IMR-90 (cell line): Measurements from ENCODE around the gene ITGB5. TPM values are rescaled to one million over a fixed set of nuclear protein-coding genes. Genes with fewer than 3 reads are reported as not detected.
A peak's percentile ranks its signal among the peaks of the same experiment; 100 is the strongest.

ENCODE experiments used
- ATAC-seq: fragments of 200-7000 bp; cut with Tn5 transposase; 2 replicates; pipeline ENCODE4 v1.9.1; 2020; ENCODE audit warnings: low read depth, mild to moderate bottlenecking, moderate library complexity
- BruUV-seq: library from RNA; stranded (reverse); fragments of 400-500 nt; replicated peaks from 2 replicates; lab custom pipeline; 2021; lab: Mats Ljungman, UMichigan
- CTCF ChIA-PET: fragments of 300-600 bp; formaldehyde crosslinking; extraction: SDS; loops from one replicate; lab custom pipeline; 2021; ENCODE audit warnings: antibody characterized with exemption; lab: Yijun Ruan, JAX
- POLR2A ChIA-PET: fragments of 300-600 bp; sonication (Branson Sonifier 250); formaldehyde crosslinking; loops from one replicate; lab custom pipeline; 2022; ENCODE audit warnings: antibody characterized with exemption; ENCODE audit not compliant: unreplicated experiment; lab: Charles Lee
- DNase-seq: peaks from one replicate; pipeline ENCODE4 v3.0.0; 2013
- H2AFZ ChIP-seq: replicated peaks from 2 replicates; pipeline ENCODE3; 2013; ENCODE audit warnings: low read length, mild to moderate bottlenecking; ENCODE audit not compliant: poor library complexity
- H2AK5ac ChIP-seq: 2 replicates; pipeline ENCODE4 v1.6.1; 2013; ENCODE audit warnings: low read depth, low read length, inconsistent platforms
- H2AK9ac ChIP-seq: replicated peaks from 2 replicates; pipeline ENCODE3; 2013; ENCODE audit warnings: mild to moderate bottlenecking, low read depth, low read length, moderate library complexity; ENCODE audit not compliant: poor library complexity
- H2BK120ac ChIP-seq: 2 replicates; pipeline ENCODE4 v1.6.1; 2013; ENCODE audit warnings: low read depth, low read length, inconsistent platforms
- H2BK15ac ChIP-seq: 3 replicates; pipeline ENCODE4 v1.6.1; 2013; ENCODE audit warnings: low read depth, low read length, inconsistent platforms
- H2BK20ac ChIP-seq: 2 replicates; pipeline ENCODE4 v1.6.1; 2013; ENCODE audit warnings: low read depth, mild to moderate bottlenecking, inconsistent platforms, low read length, moderate library complexity
- H2BK5ac ChIP-seq: 2 replicates; pipeline ENCODE4 v1.6.1; 2013; ENCODE audit warnings: mild to moderate bottlenecking, low read depth, low read length, inconsistent platforms; ENCODE audit not compliant: poor library complexity, severe bottlenecking
- H3K14ac ChIP-seq: replicated peaks from 2 replicates; pipeline ENCODE4 v1.6.1; 2013; ENCODE audit warnings: low read depth, low read length, inconsistent platforms
- H3K18ac ChIP-seq: 2 replicates; pipeline ENCODE4 v1.6.1; 2013; ENCODE audit warnings: low read depth, low read length, control low read depth
- H3K23ac ChIP-seq: 2 replicates; pipeline ENCODE4 v1.6.1; 2013; ENCODE audit warnings: low read depth, low read length, inconsistent platforms
- H3K27ac ChIP-seq: 2 replicates; pipeline ENCODE4 v1.5.1; 2013; ENCODE audit warnings: mild to moderate bottlenecking, control low read depth, low read length; ENCODE audit not compliant: insufficient read depth
- H3K27me3 ChIP-seq: 2 replicates; pipeline ENCODE4 v1.6.1; 2013; ENCODE audit warnings: low read length; ENCODE audit not compliant: control insufficient read depth, insufficient read depth
- H3K36me3 ChIP-seq: 2 replicates; pipeline ENCODE4 v1.6.1; 2013; ENCODE audit warnings: low read length, mixed read lengths; ENCODE audit not compliant: control insufficient read depth, insufficient read depth
- H3K4ac ChIP-seq: 2 replicates; pipeline ENCODE4 v1.6.1; 2013; ENCODE audit warnings: low read depth, low read length, inconsistent platforms
- H3K4me1 ChIP-seq: 2 replicates; pipeline ENCODE4 v1.6.1; 2013; ENCODE audit warnings: low read length, mixed read lengths; ENCODE audit not compliant: control insufficient read depth, insufficient read depth
- H3K4me2 ChIP-seq: 2 replicates; pipeline ENCODE4 v1.6.1; 2013; ENCODE audit warnings: low read depth, mild to moderate bottlenecking, control low read depth, low read length, moderate library complexity
- H3K4me3 ChIP-seq: 2 replicates; pipeline ENCODE4 v1.5.1; 2013; ENCODE audit warnings: low read depth, mild to moderate bottlenecking, control low read depth, low read length, moderate library complexity; ENCODE audit not compliant: insufficient read depth
- H3K56ac ChIP-seq: 2 replicates; pipeline ENCODE4 v1.6.1; 2013; ENCODE audit warnings: low read length, inconsistent platforms; ENCODE audit not compliant: insufficient read depth; ENCODE audit errors: extremely low read depth
- H3K79me1 ChIP-seq, 2 experiments: 2 replicates each; pipeline ENCODE4 v1.6.1; 2013; ENCODE audit warnings: low read length in 2 of 2, inconsistent platforms in 1 of 2, low read depth in 1 of 2
- H3K9ac ChIP-seq: 2 replicates; pipeline ENCODE4 v1.6.1; 2013; ENCODE audit warnings: low read depth, low read length, control low read depth
- H3K9me1 ChIP-seq: 2 replicates; pipeline ENCODE4 v1.6.1; 2013; ENCODE audit warnings: low read length, inconsistent platforms; ENCODE audit not compliant: insufficient read depth
- H3K9me3 ChIP-seq: 2 replicates; pipeline ENCODE4 v1.6.1; 2013; ENCODE audit warnings: low read length; ENCODE audit not compliant: control insufficient read depth, insufficient read depth
- H4K20me1 ChIP-seq: 2 replicates; pipeline ENCODE4 v1.6.1; 2013; ENCODE audit warnings: low read length, inconsistent platforms; ENCODE audit not compliant: insufficient read depth
- H4K5ac ChIP-seq: 2 replicates; pipeline ENCODE4 v1.6.1; 2013; ENCODE audit warnings: mild to moderate bottlenecking, low read depth, low read length, control low read depth
- H4K8ac ChIP-seq, 2 experiments: 2 replicates each; pipeline ENCODE4 v1.6.1; 2013; ENCODE audit warnings: low read depth in 2 of 2, low read length in 2 of 2, control low read depth in 1 of 2, inconsistent platforms in 1 of 2
- H4K91ac ChIP-seq: 2 replicates; pipeline ENCODE4 v1.6.1; 2013; ENCODE audit warnings: low read depth, low read length, inconsistent platforms; ENCODE audit not compliant: insufficient read depth
- CTCF ChIP-seq: conservative IDR thresholded peaks from 2 replicates; pipeline ENCODE4 v1.5.1; 2012; ENCODE audit warnings: mild to moderate bottlenecking, low read depth, low read length, improper control_type of control experiment
- FOS ChIP-seq: fragments of 150-350 bp; IDR thresholded peaks from 2 replicates; pipeline ENCODE4 v1.6.1; 2016; ENCODE audit warnings: low read depth, low read length
- WGBS, 2 experiments: methylation state at CpG; one replicate each; pipeline versions ENCODE4 v1.1.5 to v1.1.7; 2013; ENCODE audit warnings: missing lambda C conversion rate in 2 of 2; ENCODE audit not compliant: insufficient read length in 1 of 2; ENCODE audit errors: extremely low coverage in 2 of 2; 5-methylcytosine and 5-hydroxymethylcytosine counted together
- dilution Hi-C: fragments of 300-500 bp; cut with HindIII; formaldehyde crosslinking; loops from one replicate; pipeline ENCODE4 v1.14.3; 2018; ENCODE audit warnings: low sequenced_read_pairs; ENCODE audit not compliant: unreplicated experiment
- in situ Hi-C: fragments of 300-500 bp; cut with MboI; formaldehyde crosslinking; loops from 3 replicates; pipeline ENCODE4 v1.14.3; 2019; ENCODE audit warnings: low sequenced_read_pairs, inconsistent platforms, mixed read lengths
- intact Hi-C: fragments of 100-400 bp; cut with micrococcal nuclease; formaldehyde crosslinking; loops from 2 replicates; pipeline ENCODE4 v1.10.0; 2022
- polyA plus RNA-seq, 3 experiments: library from polyadenylated mRNA; depleted of rRNA; stranded (reverse); fragments of >200 nt; gene quantifications; 2 replicates each; pipeline ENCODE4 v1.2.3, GENCODE V29; 2012; ENCODE audit warnings: low replicate concordance in 1 of 3
- total RNA-seq: library from RNA; depleted of rRNA; stranded (reverse); fragments of >200 nt; gene quantifications from 2 replicates; pipeline ENCODE4 v1.2.3, GENCODE V29; 2012

The ITGB5 gene
- total and polyA plus RNA-seq, 2 of the 4 experiments (the other 2 are of a cell fraction), result 85.0 to 101 TPM

GRCh38 chr3:124741027-124741426 lies 146.1 kb downstream of the ITGB5 start:
- WGBS, 2 experiments, result 81% methylated on average over 5 of the region's 6 CpGs; no CpG with 5 or more reads in 1 of the 2 experiments
- no peak for TF ChIP-seq CTCF
- no peak for TF ChIP-seq FOS
- DNase-seq (peak; percentile 45), ATAC-seq (no peak)
- peaks cover 8% of the 10 kb centered on the region for H3K9me1 ChIP-seq
- no peak overlapping the region for H3K4me3 ChIP-seq
- H3K9ac ChIP-seq, result no peak overlapping the region
- H3K9me3 ChIP-seq, result no peaks in the 10 kb centered on the region
- H4K5ac ChIP-seq, result no peak overlapping the region
- H2BK120ac ChIP-seq, result no peak overlapping the region
- H4K20me1 ChIP-seq, result no peaks in the 10 kb centered on the region; the same call in 1 of the 2 replicates
- H2AFZ ChIP-seq, result no peak overlapping the region
- H3K4ac ChIP-seq, result no peak overlapping the region
- H3K27ac ChIP-seq, result no peak overlapping the region
- no peaks in the 10 kb centered on the region for H3K27me3 ChIP-seq
- H2BK20ac ChIP-seq, result no peak overlapping the region
- H3K56ac ChIP-seq, result no peak overlapping the region
- no peak overlapping the region for H3K18ac ChIP-seq
- H2AK9ac ChIP-seq, result no peak overlapping the region
- intact Hi-C loops, result no loop called here
- CTCF ChIA-PET, result no interaction called here
- H3K14ac ChIP-seq, result no peak overlapping the region
- H3K23ac ChIP-seq, result no peak overlapping the region
- H4K91ac ChIP-seq, result no peak overlapping the region
- H2BK15ac ChIP-seq, result no peak overlapping the region
- H3K36me3 ChIP-seq, result peaks cover 29% of the 10 kb centered on the region
- no peak overlapping the region for H2BK5ac ChIP-seq
- no TSS peak for BruUV-seq
- POLR2A ChIA-PET, result no interaction called here
- no peaks in the 10 kb centered on the region for H3K4me1 ChIP-seq
- no peak overlapping the region for H3K4me2 ChIP-seq
- in situ Hi-C loops, result loop anchor here (25.0 kb wide), 1 partner anchor 821 kb away; no protein-coding TSS in a partner anchor
- H2AK5ac ChIP-seq, result no peak overlapping the region
- peaks cover 10 to 22% of the 10 kb centered on the region in 2 experiments; a peak in 3 of 4 replicates for H3K79me1 ChIP-seq
- no peak overlapping the region for H4K8ac ChIP-seq
- dilution Hi-C loops, result no loop called here
